Trophoblast cell (in vitro differentiated cells and primary cell): Measurements from ENCODE around the gene ZFHX3.

Experiments
- DNase-seq, 2 donors: peaks; one replicate each; pipeline ENCODE4 v3.0.0-alpha.2; 2016
- H2AFZ ChIP-seq: 2 replicates; pipeline ENCODE4 v1.6.1; 2013; ENCODE audit warnings: low read length, moderate library complexity, mild to moderate bottlenecking; ENCODE audit not compliant: insufficient read depth, poor library complexity
- H2AK5ac ChIP-seq: 2 replicates; pipeline ENCODE4 v1.6.1; 2013; ENCODE audit warnings: mild to moderate bottlenecking, low read length
- H2BK120ac ChIP-seq: 2 replicates; pipeline ENCODE4 v1.6.1; 2013; ENCODE audit warnings: low read length, mild to moderate bottlenecking, moderate library complexity; ENCODE audit not compliant: insufficient read depth, poor library complexity
- H2BK12ac ChIP-seq: 2 replicates; pipeline ENCODE4 v1.6.1; 2013; ENCODE audit warnings: mild to moderate bottlenecking, low read length, moderate library complexity
- H2BK5ac ChIP-seq: 2 replicates; pipeline ENCODE4 v1.6.1; 2013; ENCODE audit warnings: low read length, low read depth, moderate library complexity, mild to moderate bottlenecking; ENCODE audit not compliant: poor library complexity
- H3K14ac ChIP-seq: 2 replicates; pipeline ENCODE4 v1.6.1; 2013; ENCODE audit warnings: mild to moderate bottlenecking, low read length
- H3K18ac ChIP-seq: 2 replicates; pipeline ENCODE4 v1.6.1; 2013; ENCODE audit warnings: mild to moderate bottlenecking, low read length
- H3K23ac ChIP-seq: 2 replicates; pipeline ENCODE4 v1.6.1; 2013; ENCODE audit warnings: low read length
- H3K27ac ChIP-seq: 2 replicates; pipeline ENCODE4 v1.5.1; 2013; ENCODE audit warnings: low read depth, mild to moderate bottlenecking, inconsistent platforms, low read length, moderate library complexity
- H3K27me3 ChIP-seq: 2 replicates; pipeline ENCODE4 v1.6.1; 2013; ENCODE audit warnings: inconsistent platforms, mild to moderate bottlenecking, low read length, moderate library complexity; ENCODE audit not compliant: insufficient read depth
- H3K36me3 ChIP-seq, 2 experiments: 1 replicate in 1 of 2; 2 replicates in 1 of 2; pipeline ENCODE4 v1.6.1; 2013; ENCODE audit warnings: low read length in 2 of 2, mild to moderate bottlenecking in 2 of 2, moderate library complexity in 1 of 2; ENCODE audit not compliant: insufficient read depth in 2 of 2, control insufficient read depth in 1 of 2
- H3K4ac ChIP-seq: 2 replicates; pipeline ENCODE4 v1.6.1; 2013; ENCODE audit warnings: low read depth, mild to moderate bottlenecking, low read length, moderate library complexity
- H3K4me1 ChIP-seq, 2 experiments: 1 replicate in 1 of 2; 2 replicates in 1 of 2; pipeline ENCODE4 v1.6.1; 2013; ENCODE audit warnings: low read length in 2 of 2, mild to moderate bottlenecking in 2 of 2, moderate library complexity in 1 of 2; ENCODE audit not compliant: insufficient read depth in 2 of 2, control insufficient read depth in 1 of 2
- H3K4me2 ChIP-seq: 2 replicates; pipeline ENCODE4 v1.6.1; 2013; ENCODE audit warnings: inconsistent platforms, mild to moderate bottlenecking, low read length, moderate library complexity
- H3K4me3 ChIP-seq: 2 replicates; pipeline ENCODE4 v1.5.1; 2013; ENCODE audit warnings: mild to moderate bottlenecking, low read depth, low read length, inconsistent platforms
- H3K79me1 ChIP-seq: one replicate; pipeline ENCODE4 v1.6.1; 2013; ENCODE audit warnings: low read length
- H3K79me2 ChIP-seq: 2 replicates; pipeline ENCODE4 v1.6.1; 2013; ENCODE audit warnings: low read length, mild to moderate bottlenecking; ENCODE audit not compliant: control insufficient read depth, insufficient read depth, poor library complexity
- H3K9ac ChIP-seq: 2 replicates; pipeline ENCODE4 v1.6.1; 2013; ENCODE audit warnings: mild to moderate bottlenecking, low read length
- H3K9me3 ChIP-seq: 2 replicates; pipeline ENCODE4 v1.6.1; 2013; ENCODE audit warnings: low read depth, mild to moderate bottlenecking, control low read depth, inconsistent platforms, low read length; ENCODE audit not compliant: insufficient read depth
- H4K12ac ChIP-seq: 2 replicates; pipeline ENCODE4 v1.6.1; 2013; ENCODE audit warnings: low read depth, mild to moderate bottlenecking, low read length, moderate library complexity
- H4K8ac ChIP-seq: 2 replicates; pipeline ENCODE4 v1.6.1; 2013; ENCODE audit warnings: low read depth, mild to moderate bottlenecking, low read length, moderate library complexity
- H4K91ac ChIP-seq: one replicate; pipeline ENCODE4 v1.6.1; 2013; ENCODE audit warnings: low read depth, mild to moderate bottlenecking, low read length, moderate library complexity
- WGBS: extraction: QIAGEN DNeasy Blood & Tissue Kit; methylation state at CpG from one replicate; pipeline ENCODE4 v1.1.7; 2013; ENCODE audit warnings: missing lambda C conversion rate; ENCODE audit not compliant: insufficient read length, insufficient coverage; ENCODE audit errors: extremely low coverage; 5-methylcytosine and 5-hydroxymethylcytosine counted together

Gene ZFHX3

DNA sequence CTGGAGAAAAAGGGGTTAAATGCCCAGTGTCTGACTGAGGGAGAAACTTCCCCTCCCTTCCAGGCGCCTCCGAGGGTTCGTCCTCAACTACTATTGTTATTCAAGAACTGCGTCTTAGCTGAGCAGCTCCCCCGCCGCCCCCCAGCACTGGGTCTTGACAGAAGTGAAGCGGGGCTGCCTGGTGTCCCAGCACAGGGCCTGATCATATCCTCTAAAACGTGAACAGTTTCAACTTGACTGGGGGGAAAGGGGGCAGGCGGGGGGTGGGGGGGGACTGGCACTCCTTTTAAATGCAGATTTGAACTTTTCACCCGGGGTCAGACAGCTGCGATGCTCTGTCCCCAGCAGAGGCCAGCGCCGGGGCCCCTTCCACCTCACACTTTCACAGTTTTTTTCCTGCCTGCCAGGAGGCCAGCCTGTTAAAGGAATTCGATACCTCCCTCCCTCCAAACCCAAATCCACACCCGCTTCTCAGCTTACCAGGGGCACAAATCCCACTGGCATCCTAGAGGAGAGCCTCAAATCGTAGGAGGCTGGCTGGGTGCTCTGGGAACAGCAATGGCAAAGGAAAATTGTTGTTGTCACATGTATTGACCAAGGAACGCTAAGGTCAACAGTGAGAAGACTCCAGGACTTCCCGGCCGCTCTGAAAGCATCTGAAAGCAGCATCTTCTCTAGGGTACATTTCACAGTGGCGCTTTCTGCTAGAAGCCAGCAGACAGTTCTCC, 14.5 kb downstream of the ZFHX3 start:
- Histone ChIP-seq H3K4me3 (no peak overlapping the region), H4K91ac (peak overlapping the region; percentile 72), H2AFZ (no peak overlapping the region), H3K23ac (no peak overlapping the region), H3K79me2 (peaks cover 35% of the 10 kb centered on the region), H2BK12ac (peak overlapping the region; percentile 55), H2BK5ac (peak overlapping the region; percentile 50), H3K4me1 (peaks cover 52 to 63% of the 10 kb centered on the region in 2 experiments), H4K12ac (no peak overlapping the region), H3K18ac (peak overlapping the region; percentile 86), H2BK120ac (no peak overlapping the region), H3K4me2 (peak overlapping the region; percentile 29), H3K4ac (peak overlapping the region; percentile 93), H3K9ac (peak overlapping the region; percentile 57), H3K9me3 (peaks cover 3% of the 10 kb centered on the region), H3K27me3 (no peaks in the 10 kb centered on the region), H3K79me1 (peaks cover 43% of the 10 kb centered on the region), H3K27ac (peak overlapping the region; percentile 45), H2AK5ac (peak overlapping the region; percentile 23), H4K8ac (peak overlapping the region; percentile 71), H3K14ac (peak overlapping the region; percentile 92), H3K36me3 (no peaks in the 10 kb centered on the region)
- no peak for DNase-seq
- WGBS, result no CpG with 5 or more reads among the region's 20 CpGs

- Histone ChIP-seq H3K27me3 (no peaks in the 10 kb centered on the region), H2BK120ac (peak overlapping the region; percentile 84), H3K4me1 (peaks cover 53 to 64% of the 10 kb centered on the region in 2 experiments), H3K9me3 (peaks cover 3% of the 10 kb centered on the region), H3K79me1 (peaks cover 47% of the 10 kb centered on the region), H3K79me2 (peaks cover 39% of the 10 kb centered on the region), H2AK5ac (peak overlapping the region; percentile 94), H3K27ac (peak overlapping the region; percentile 45), H2BK12ac (peak overlapping the region; percentile 51), H3K36me3 (no peaks in the 10 kb centered on the region), H3K9ac (no peak overlapping the region), H3K4ac (peak overlapping the region; percentile 93), H3K4me3 (no peak overlapping the region), H3K18ac (peak overlapping the region; percentile 86), H4K12ac (peak overlapping the region; percentile 79), H3K4me2 (peak overlapping the region; percentile 13), H4K91ac (peak overlapping the region; percentile 72), H4K8ac (peak overlapping the region; percentile 71), H2AFZ (peak overlapping the region; percentile 50), H3K23ac (no peak overlapping the region), H3K14ac (peak overlapping the region; percentile 92), H2BK5ac (peak overlapping the region; percentile 50)
- no peak for DNase-seq
- no CpG with 5 or more reads among the region's 10 CpGs for WGBS
These were observed 15.2 kb downstream of the ZFHX3 start for GRCh38 chr16:73032541-73033270.

GRCh38 chr16:73031984-73032383, 15.9 kb downstream of the ZFHX3 start:
- H3K4me3 ChIP-seq, result no peak overlapping the region
- no peak overlapping the region for H3K9ac ChIP-seq
- H4K12ac ChIP-seq, result no peak overlapping the region
- H3K23ac ChIP-seq, result no peak overlapping the region
- H3K79me2 ChIP-seq, result peaks cover 40% of the 10 kb centered on the region
- H2AFZ ChIP-seq, result no peak overlapping the region
- DNase-seq, result peak in 1 of 2 donors; percentile 15
- peak overlapping the region; percentile 11 for H3K27ac ChIP-seq
- WGBS, result no CpG with 5 or more reads among the region's 9 CpGs
- no peak overlapping the region for H2BK5ac ChIP-seq
- H3K4ac ChIP-seq, result no peak overlapping the region
- no peaks in the 10 kb centered on the region for H3K36me3 ChIP-seq
- H3K4me2 ChIP-seq, result no peak overlapping the region
- H2BK120ac ChIP-seq, result no peak overlapping the region
- no peak overlapping the region for H3K14ac ChIP-seq
- no peaks in the 10 kb centered on the region for H3K27me3 ChIP-seq
- peak overlapping the region; percentile 62 for H4K91ac ChIP-seq
- H3K9me3 ChIP-seq, result peaks cover 3% of the 10 kb centered on the region
- peaks cover 43% of the 10 kb centered on the region for H3K79me1 ChIP-seq
- peaks cover 56 to 66% of the 10 kb centered on the region in 2 experiments for H3K4me1 ChIP-seq
- no peak overlapping the region for H2AK5ac ChIP-seq
- no peak overlapping the region for H3K18ac ChIP-seq
- H4K8ac ChIP-seq, result peak overlapping the region; percentile 52
- H2BK12ac ChIP-seq, result no peak overlapping the region

- Histone ChIP-seq H4K8ac (peak overlapping the region; percentile 65), H3K4ac (peak overlapping the region; percentile 82), H3K9ac (no peak overlapping the region), H3K4me2 (no peak overlapping the region), H3K36me3 (no peaks in the 10 kb centered on the region), H3K79me1 (peaks cover 42% of the 10 kb centered on the region), H2BK12ac (peak overlapping the region; percentile 66), H3K23ac (no peak overlapping the region), H4K91ac (peak overlapping the region; percentile 61), H3K79me2 (peaks cover 39% of the 10 kb centered on the region), H2AK5ac (no peak overlapping the region), H2BK120ac (no peak overlapping the region), H3K4me1 (peaks cover 58 to 65% of the 10 kb centered on the region in 2 experiments), H3K27me3 (no peaks in the 10 kb centered on the region), H3K14ac (peak overlapping the region; percentile 59), H2BK5ac (peak overlapping the region; percentile 35), H3K27ac (peak overlapping the region; percentile 11), H3K18ac (peak overlapping the region; percentile 28), H4K12ac (no peak overlapping the region), H3K4me3 (no peak overlapping the region), H3K9me3 (peaks cover 3% of the 10 kb centered on the region), H2AFZ (no peak overlapping the region)
- peak; percentile 50 to 59 for DNase-seq
- no CpG with 5 or more reads among the region's 21 CpGs for WGBS
These were observed 16.6 kb downstream of the ZFHX3 start for GRCh38 chr16:73031155-73031866.
